Esophagus squamous epithelium (tissue), 4 donors: Measurements from ENCODE around the gene GALNT7.

Source experiments
- POLR2A ChIP-seq, 4 donors: fragments of 450-650 bp; IDR thresholded peaks; one replicate each; pipeline ENCODE4 v1.6.1; 2017; ENCODE audit warnings: antibody characterized with exemption in 4 of 4, mild to moderate bottlenecking in 4 of 4, moderate library complexity in 3 of 4
- TF ChIP-seq, protein P1 (sequence below), 6 experiments: fragments of 450-650 bp in 4 of 6; fragments of 200-600 bp in 2 of 6; sonication (generic) in 2 of 6; IDR thresholded peaks; one replicate each; pipeline ENCODE4 v1.5.1; 2016 to 2019; ENCODE audit warnings: antibody characterized with exemption in 6 of 6, mild to moderate bottlenecking in 4 of 6, moderate library complexity in 4 of 6

GRCh38 chr4:173365359-173365996 lies 196.9 kb downstream of the GALNT7 start:
- TF ChIP-seq, protein P1, sequence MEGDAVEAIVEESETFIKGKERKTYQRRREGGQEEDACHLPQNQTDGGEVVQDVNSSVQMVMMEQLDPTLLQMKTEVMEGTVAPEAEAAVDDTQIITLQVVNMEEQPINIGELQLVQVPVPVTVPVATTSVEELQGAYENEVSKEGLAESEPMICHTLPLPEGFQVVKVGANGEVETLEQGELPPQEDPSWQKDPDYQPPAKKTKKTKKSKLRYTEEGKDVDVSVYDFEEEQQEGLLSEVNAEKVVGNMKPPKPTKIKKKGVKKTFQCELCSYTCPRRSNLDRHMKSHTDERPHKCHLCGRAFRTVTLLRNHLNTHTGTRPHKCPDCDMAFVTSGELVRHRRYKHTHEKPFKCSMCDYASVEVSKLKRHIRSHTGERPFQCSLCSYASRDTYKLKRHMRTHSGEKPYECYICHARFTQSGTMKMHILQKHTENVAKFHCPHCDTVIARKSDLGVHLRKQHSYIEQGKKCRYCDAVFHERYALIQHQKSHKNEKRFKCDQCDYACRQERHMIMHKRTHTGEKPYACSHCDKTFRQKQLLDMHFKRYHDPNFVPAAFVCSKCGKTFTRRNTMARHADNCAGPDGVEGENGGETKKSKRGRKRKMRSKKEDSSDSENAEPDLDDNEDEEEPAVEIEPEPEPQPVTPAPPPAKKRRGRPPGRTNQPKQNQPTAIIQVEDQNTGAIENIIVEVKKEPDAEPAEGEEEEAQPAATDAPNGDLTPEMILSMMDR (IDR thresholded peaks at IDR 0.05) = no peak
- no peak for TF ChIP-seq POLR2A (IDR thresholded peaks at IDR 0.05)
